Body of pancreas (tissue), 4 donors: Measurements from ENCODE around the gene MRPL10.

Experiments used
- POLR2A ChIP-seq, 3 donors: fragments of 450-650 bp; IDR thresholded peaks; one replicate each; pipeline ENCODE4 v1.6.1; 2016; ENCODE audit warnings: antibody characterized with exemption in 3 of 3, mild to moderate bottlenecking in 2 of 3
- TF ChIP-seq, protein P1 (sequence below), 7 experiments: fragments of 450-650 bp in 4 of 7; fragments of 200-600 bp in 3 of 7; sonication (generic) in 3 of 7; IDR thresholded peaks; one replicate each; pipeline ENCODE4 v1.5.1; 2016 to 2019; ENCODE audit warnings: antibody characterized with exemption in 7 of 7

DNA sequence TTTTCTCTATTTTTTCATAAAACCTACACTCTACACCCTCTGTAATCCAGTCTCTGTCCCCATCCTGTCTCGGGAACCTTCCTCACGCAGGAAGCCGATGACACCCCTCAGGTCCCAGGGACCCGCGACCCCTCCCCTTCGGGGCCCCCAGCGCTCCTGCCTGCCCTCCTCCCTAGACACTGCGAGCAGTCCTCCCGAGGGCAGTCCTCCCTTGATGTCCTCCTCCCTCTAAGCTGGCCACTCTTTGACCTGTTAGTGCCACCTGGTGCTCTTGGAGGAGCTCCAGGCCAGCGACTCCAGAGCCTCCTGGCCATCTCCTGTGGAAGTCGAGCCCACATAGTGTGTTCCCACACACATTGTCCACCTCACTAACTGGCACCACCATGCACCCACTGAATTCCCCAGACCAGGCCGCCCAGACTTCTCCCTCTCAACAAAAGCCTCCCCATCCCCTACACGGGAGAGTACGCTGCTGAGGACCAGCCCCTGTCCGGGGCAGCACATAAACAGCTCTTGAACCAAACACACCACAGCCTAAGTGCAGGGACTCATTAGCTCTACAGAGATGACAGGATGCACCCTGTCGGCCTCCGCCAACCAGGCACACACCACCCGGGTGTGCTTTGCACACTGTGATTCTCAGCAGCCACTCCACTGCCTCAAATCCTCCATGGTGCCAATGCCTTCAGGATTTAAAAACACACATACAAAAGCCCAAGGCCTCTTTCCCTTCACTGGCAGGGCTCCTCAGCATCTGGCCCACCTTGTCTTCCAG, 19.0 kb downstream of the MRPL10 start:
- TF ChIP-seq, protein P1, sequence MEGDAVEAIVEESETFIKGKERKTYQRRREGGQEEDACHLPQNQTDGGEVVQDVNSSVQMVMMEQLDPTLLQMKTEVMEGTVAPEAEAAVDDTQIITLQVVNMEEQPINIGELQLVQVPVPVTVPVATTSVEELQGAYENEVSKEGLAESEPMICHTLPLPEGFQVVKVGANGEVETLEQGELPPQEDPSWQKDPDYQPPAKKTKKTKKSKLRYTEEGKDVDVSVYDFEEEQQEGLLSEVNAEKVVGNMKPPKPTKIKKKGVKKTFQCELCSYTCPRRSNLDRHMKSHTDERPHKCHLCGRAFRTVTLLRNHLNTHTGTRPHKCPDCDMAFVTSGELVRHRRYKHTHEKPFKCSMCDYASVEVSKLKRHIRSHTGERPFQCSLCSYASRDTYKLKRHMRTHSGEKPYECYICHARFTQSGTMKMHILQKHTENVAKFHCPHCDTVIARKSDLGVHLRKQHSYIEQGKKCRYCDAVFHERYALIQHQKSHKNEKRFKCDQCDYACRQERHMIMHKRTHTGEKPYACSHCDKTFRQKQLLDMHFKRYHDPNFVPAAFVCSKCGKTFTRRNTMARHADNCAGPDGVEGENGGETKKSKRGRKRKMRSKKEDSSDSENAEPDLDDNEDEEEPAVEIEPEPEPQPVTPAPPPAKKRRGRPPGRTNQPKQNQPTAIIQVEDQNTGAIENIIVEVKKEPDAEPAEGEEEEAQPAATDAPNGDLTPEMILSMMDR (IDR thresholded peaks at IDR 0.05) = no peak
- no peak for TF ChIP-seq POLR2A (IDR thresholded peaks at IDR 0.05)
